GM12878 (cell line): ENCODE results near the gene MAPK8IP3. TPM values are rescaled to one million over a fixed set of nuclear protein-coding genes. Genes with fewer than 3 reads are reported as not detected.
"Not testable (repeated sequence)": the region's sequence is repeated elsewhere in the genome, so short reads cannot be mapped to it uniquely, and the experiment has no call there.

Experiments used
- ATAC-seq: fragments of 200-7000 bp; cut with Tn5 transposase; 3 replicates; pipeline ENCODE4 v1.9.1; 2020; ENCODE audit warnings: mild to moderate bottlenecking, moderate library complexity
- BruUV-seq: library from RNA; stranded (reverse); fragments of 400-500 nt; replicated peaks from 2 replicates; lab custom pipeline; 2021; lab: Mats Ljungman, UMichigan
- CTCF ChIA-PET: fragments of 300-600 bp; sonication (Branson Sonifier 250); formaldehyde crosslinking; extraction: SDS; loops from one replicate; lab custom pipeline; 2021; ENCODE audit warnings: inconsistent platforms; lab: Yijun Ruan, JAX
- POLR2A ChIA-PET: fragments of 350-600 bp; formaldehyde crosslinking; extraction: SDS; loops from one replicate; lab custom pipeline; 2021; ENCODE audit warnings: inconsistent platforms; lab: Charles Lee
- RAD21 ChIA-PET: fragments of 300-600 bp; sonication (Branson Sonifier 250); formaldehyde crosslinking; loops from one replicate; lab custom pipeline; 2023; ENCODE audit warnings: antibody characterized with exemption; ENCODE audit not compliant: unreplicated experiment; lab: Charles Lee
- SMC1A ChIA-PET: fragments of 300-600 bp; sonication (Branson Sonifier 250); formaldehyde crosslinking; loops from one replicate; lab custom pipeline; 2023; ENCODE audit not compliant: unreplicated experiment, uncharacterized antibody; lab: Charles Lee
- DNase-seq: peaks from one replicate; pipeline ENCODE4 v3.0.0-alpha.2; 2011; ENCODE audit warnings: low read depth, low spot score
- FAIRE-seq: peaks from 3 replicates; lab custom pipeline; 2011; peaks lifted over from hg19 to GRCh38; lab: Jason Lieb, UNC
- H2AFZ ChIP-seq: 2 replicates; pipeline ENCODE4 v1.6.0; 2011; ENCODE audit warnings: low read depth, low read length, control low read depth; ENCODE audit not compliant: control insufficient read depth
- H3K27ac ChIP-seq: 2 replicates; pipeline ENCODE4 v1.5.1; 2011; ENCODE audit warnings: control low read depth; ENCODE audit not compliant: control insufficient read depth, insufficient read depth
- H3K27me3 ChIP-seq, 2 experiments: replicated peaks in 1 of 2; 2 replicates each; pipeline versions ENCODE4 v1.6.0 to v1.6.1; 2011; ENCODE audit warnings: low read length in 1 of 2; ENCODE audit not compliant: control insufficient read depth in 2 of 2, insufficient read depth in 2 of 2
- H3K36me3 ChIP-seq, 2 experiments: 2 replicates each; pipeline ENCODE4 v1.5.1; 2011; ENCODE audit warnings: low read length in 1 of 2; ENCODE audit not compliant: control insufficient read depth in 2 of 2, insufficient read depth in 2 of 2
- H3K4me1 ChIP-seq: 2 replicates; pipeline ENCODE4 v1.6.1; 2011; ENCODE audit warnings: mild to moderate bottlenecking, low read length, moderate library complexity, mixed read lengths; ENCODE audit not compliant: control insufficient read depth, insufficient read depth
- H3K4me2 ChIP-seq: 2 replicates; pipeline ENCODE4 v1.6.0; 2011; ENCODE audit warnings: control low read depth; ENCODE audit not compliant: control insufficient read depth, insufficient read depth
- H3K4me3 ChIP-seq: fragments of 200-600 bp; sonication (generic); 2 replicates; pipeline ENCODE4 v1.5.1; 2016
- H3K79me2 ChIP-seq: 2 replicates; pipeline ENCODE4 v1.6.0; 2011; ENCODE audit warnings: low read length; ENCODE audit not compliant: control insufficient read depth, insufficient read depth
- H3K9ac ChIP-seq: 2 replicates; pipeline ENCODE4 v1.8.0; 2011; ENCODE audit warnings: low read length, control low read depth, mixed read lengths; ENCODE audit not compliant: control insufficient read depth, insufficient read depth
- H3K9me3 ChIP-seq: replicated peaks from 3 replicates; pipeline ENCODE4 v1.5.1; 2011; ENCODE audit warnings: mild to moderate bottlenecking, low read length; ENCODE audit not compliant: control insufficient read depth, insufficient read depth
- H4K20me1 ChIP-seq: 2 replicates; pipeline ENCODE4 v1.6.0; 2011; ENCODE audit not compliant: control insufficient read depth, insufficient read depth
- BHLHE40 ChIP-seq, 2 experiments: fragments of 450-650 bp in 1 of 2; IDR thresholded peaks; 2 replicates each; pipeline ENCODE4 v1.6.1; 2011 to 2017; ENCODE audit warnings: low read depth in 2 of 2, borderline replicate concordance in 1 of 2, improper control_type of control experiment in 1 of 2, low read length in 1 of 2, mild to moderate bottlenecking in 1 of 2
- RUNX3 ChIP-seq: IDR thresholded peaks from 2 replicates; pipeline ENCODE4 v1.6.1; 2012; ENCODE audit warnings: low read length, inconsistent platforms
- WGBS: methylation state at CpG from one replicate; pipeline ENCODE4 v1.1.6; 2016; ENCODE audit warnings: low lambda C conversion rate; ENCODE audit not compliant: insufficient replicate concordance, insufficient coverage; ENCODE audit errors: missing lambda C conversion rate; 5-methylcytosine and 5-hydroxymethylcytosine counted together
- in situ Hi-C: fragments of 300-500 bp; cut with MboI; formaldehyde crosslinking; loops from 9 replicates; pipeline ENCODE4 v1.14.3; 2018; ENCODE audit warnings: mixed read lengths
- intact Hi-C: fragments of 100-400 bp; cut with micrococcal nuclease; formaldehyde crosslinking; loops from one replicate; pipeline ENCODE4 v1.14.2; 2022; ENCODE audit not compliant: unreplicated experiment
- polyA plus RNA-seq, 11 experiments: library from polyadenylated mRNA; depleted of rRNA in 4 of 11; unstranded in 6 of 11; stranded (reverse) in 5 of 11; fragments of >200 nt; fragmentation: Nextera tagmentation in 4 of 11; fragmentation: Illumina TruSeq in 1 of 11; extraction: Ambion mirVana in 4 of 11; extraction: Trizol in 1 of 11; gene quantifications; 1 replicate in 1 of 11; 2 replicates in 10 of 11; pipeline versions ENCODE4 v1.2.1 to v1.2.3, GENCODE V29; 2011 to 2016; ENCODE audit warnings: inconsistent platforms in 2 of 11, missing spikeins in 2 of 11, low read depth in 1 of 11
- total RNA-seq, 4 experiments: library from RNA; depleted of rRNA in 3 of 4; stranded (reverse); fragments of >200 nt in 3 of 4; fragmentation: Illumina TruSeq in 1 of 4; extraction: Trizol in 1 of 4; gene quantifications; 2 replicates each; pipeline versions ENCODE4 v1.2.1 to v1.2.3, GENCODE V29; 2013 to 2021
- TF ChIP-seq, protein P1 (sequence below): fragments of 450-650 bp; IDR thresholded peaks from 2 replicates; pipeline ENCODE4 v1.6.1; 2016; ENCODE audit warnings: mild to moderate bottlenecking

MAPK8IP3 gene
- total and polyA plus RNA-seq, 10 of the 15 experiments (the other 5 are each of a cell fraction or from before 2014, with no cell fraction given), result 0.06 to 67.9 (median 18.2) TPM

DNA sequence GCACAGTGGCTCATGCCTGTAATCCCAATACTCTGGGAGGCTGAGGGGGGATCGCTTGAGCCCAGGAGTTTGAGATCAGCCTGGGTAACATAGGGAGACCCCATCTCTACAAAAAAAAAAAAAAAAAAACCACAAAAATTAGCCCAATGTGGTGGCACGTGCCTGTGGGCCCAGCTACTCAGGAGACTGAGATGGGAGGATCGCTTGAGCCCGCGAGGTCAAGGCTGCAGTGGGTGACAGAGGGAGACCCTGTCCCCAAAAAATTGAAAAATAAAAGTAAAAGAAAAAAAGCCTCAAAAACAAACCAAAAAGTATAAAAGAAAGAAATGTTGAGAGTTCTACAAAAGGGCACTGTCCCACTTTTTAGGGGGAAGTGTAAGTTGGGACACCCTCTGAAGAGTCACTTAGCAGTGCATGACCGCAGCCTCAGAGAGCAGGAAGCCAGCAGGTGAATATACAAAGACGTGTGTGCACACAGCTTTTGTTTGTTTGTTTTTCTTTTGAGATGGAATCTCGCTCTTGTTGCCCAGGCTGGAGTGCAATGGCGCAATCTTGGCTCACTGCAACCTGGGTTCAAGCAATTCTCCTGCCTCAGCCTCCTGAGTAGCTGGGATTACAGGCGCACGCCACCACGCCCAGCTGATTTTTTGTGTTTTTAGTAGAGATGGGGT, 13.7 kb downstream of the MAPK8IP3 start:
- CTCF ChIA-PET, result interaction anchor here (0.6 kb wide), 1 partner anchor 978 kb away, joined by 3 read pairs; no protein-coding TSS in a partner anchor
- H3K36me3 ChIP-seq, SMC1A ChIA-PET, in situ Hi-C loops, POLR2A ChIA-PET, H3K4me3 ChIP-seq, H3K9me3 ChIP-seq, H3K27me3 ChIP-seq, H4K20me1 ChIP-seq, BruUV-seq, H2AFZ ChIP-seq, H3K9ac ChIP-seq, DNase-seq, FAIRE-seq: not testable (repeated sequence)
- RAD21 ChIA-PET, result interaction anchor here (1.3 kb wide), 1 partner anchor 14 kb away, joined by 4 read pairs; the partner anchor contains the start of gene MAPK8IP3
- Histone ChIP-seq H3K4me1 (peaks cover 45% of the 10 kb centered on the region), H3K27ac (peak overlapping the region; percentile 9; the same call in 1 of the 2 replicates), H3K4me2 (peak overlapping the region; percentile 7; the same call in 1 of the 2 replicates), H3K79me2 (peaks cover 20% of the 10 kb centered on the region)
- 0 out of 3 replicates have a peak, but pooled peaks have one; percentile 24 for ATAC-seq
- TF ChIP-seq BHLHE40 (IDR thresholded peaks at IDR 0.05; ENCODE audit: borderline replicate concordance in 1 of 2, low read depth in 2 of 2, low read length in 1 of 2) (peak; percentile 59 to 68; a peak in 2 of 4 replicates), RUNX3 (peak; percentile 47)
- TF ChIP-seq, protein P1, sequence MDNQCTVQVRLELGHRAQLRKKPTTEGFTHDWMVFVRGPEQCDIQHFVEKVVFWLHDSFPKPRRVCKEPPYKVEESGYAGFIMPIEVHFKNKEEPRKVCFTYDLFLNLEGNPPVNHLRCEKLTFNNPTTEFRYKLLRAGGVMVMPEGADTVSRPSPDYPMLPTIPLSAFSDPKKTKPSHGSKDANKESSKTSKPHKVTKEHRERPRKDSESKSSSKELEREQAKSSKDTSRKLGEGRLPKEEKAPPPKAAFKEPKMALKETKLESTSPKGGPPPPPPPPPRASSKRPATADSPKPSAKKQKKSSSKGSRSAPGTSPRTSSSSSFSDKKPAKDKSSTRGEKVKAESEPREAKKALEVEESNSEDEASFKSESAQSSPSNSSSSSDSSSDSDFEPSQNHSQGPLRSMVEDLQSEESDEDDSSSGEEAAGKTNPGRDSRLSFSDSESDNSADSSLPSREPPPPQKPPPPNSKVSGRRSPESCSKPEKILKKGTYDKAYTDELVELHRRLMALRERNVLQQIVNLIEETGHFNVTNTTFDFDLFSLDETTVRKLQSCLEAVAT, result peak; percentile 77; the same call in 1 of the 2 replicates
- WGBS, result 64% methylated on average over 12 of the region's 12 CpGs
- intact Hi-C loops, result loop anchor here (2.0 kb wide), 1 partner anchor 13 kb away; the partner anchor contains the start of gene MAPK8IP3
